WTC11 (cell line): ENCODE measurements around the gene SCN9A. TPM values are rescaled to one million over a fixed set of nuclear protein-coding genes. Genes with fewer than 3 reads are reported as not detected.

ENCODE experiments used
- ATAC-seq: fragments of 200-7000 bp; cut with Tn5 transposase; 2 replicates; pipeline ENCODE4 v1.10.0; 2021; ENCODE audit warnings: mild to moderate bottlenecking, moderate library complexity
- CTCF ChIA-PET: fragments of 300-600 bp; sonication (Branson Sonifier 250); formaldehyde crosslinking; loops from one replicate; lab custom pipeline; 2021; ENCODE audit warnings: antibody characterized with exemption; lab: Charles Lee
- POLR2A ChIA-PET: fragments of 350-600 bp; sonication (Branson Sonifier 250); formaldehyde crosslinking; loops from one replicate; lab custom pipeline; 2021; ENCODE audit warnings: antibody characterized with exemption; lab: Charles Lee
- DNase-seq: peaks from one replicate; pipeline ENCODE4 v3.0.0; 2021; ENCODE audit warnings: low spot score
- H3K27ac Mint-ChIP-seq: 2 replicates; pipeline ENCODE4 v1.8.0; 2021; ENCODE audit warnings: mixed read lengths
- H3K27me3 Mint-ChIP-seq: 2 replicates; pipeline ENCODE4 v1.8.0; 2021; ENCODE audit warnings: low read depth, mild to moderate bottlenecking, moderate library complexity, mixed read lengths
- H3K36me3 Mint-ChIP-seq: 2 replicates; pipeline ENCODE4 v1.8.0; 2021; ENCODE audit warnings: mixed read lengths
- H3K4me1 Mint-ChIP-seq: 2 replicates; pipeline ENCODE4 v1.8.0; 2022; ENCODE audit warnings: mixed read lengths
- H3K4me3 Mint-ChIP-seq: 2 replicates; pipeline ENCODE4 v1.8.0; 2021; ENCODE audit warnings: mild to moderate bottlenecking, moderate library complexity, mixed read lengths
- H3K9me3 Mint-ChIP-seq: 2 replicates; pipeline ENCODE4 v1.8.0; 2021; ENCODE audit warnings: mixed read lengths
- ATF3 ChIP-seq: sonication (generic); formaldehyde crosslinking; conservative IDR thresholded peaks from 2 replicates; pipeline ENCODE4 v1.8.1; 2022; ENCODE audit warnings: mild to moderate bottlenecking, missing genetic modification reagents
- CREM ChIP-seq: sonication (generic); formaldehyde crosslinking; IDR thresholded peaks from 2 replicates; pipeline ENCODE4 v1.8.1; 2022; ENCODE audit warnings: mild to moderate bottlenecking, missing genetic modification reagents, moderate library complexity
- ELF4 ChIP-seq: sonication (generic); formaldehyde crosslinking; IDR thresholded peaks from 2 replicates; pipeline ENCODE4 v1.8.1; 2022; ENCODE audit warnings: low read depth, mild to moderate bottlenecking, moderate library complexity, missing genetic modification reagents
- ETV6 ChIP-seq: sonication (generic); formaldehyde crosslinking; IDR thresholded peaks from 2 replicates; pipeline ENCODE4 v1.8.1; 2022; ENCODE audit warnings: mild to moderate bottlenecking, missing genetic modification reagents
- FOXP1 ChIP-seq: sonication (generic); formaldehyde crosslinking; IDR thresholded peaks from 2 replicates; pipeline ENCODE4 v1.8.0; 2022; ENCODE audit warnings: missing genetic modification reagents, mild to moderate bottlenecking, moderate library complexity, borderline replicate concordance
- MAX ChIP-seq: sonication (generic); formaldehyde crosslinking; IDR thresholded peaks from 2 replicates; pipeline ENCODE4 v1.8.0; 2022; ENCODE audit warnings: mild to moderate bottlenecking, missing genetic modification reagents
- MLX ChIP-seq: sonication (generic); formaldehyde crosslinking; IDR thresholded peaks from 2 replicates; pipeline ENCODE4 v1.8.1; 2023; ENCODE audit warnings: mild to moderate bottlenecking, missing genetic modification reagents, moderate library complexity
- NFATC4 ChIP-seq: fragments of 250-450 bp; sonication (Bioruptor Pico); IDR thresholded peaks from 2 replicates; pipeline ENCODE4 v1.9.0; 2021; ENCODE audit warnings: mild to moderate bottlenecking
- NR1H2 ChIP-seq: sonication (generic); formaldehyde crosslinking; IDR thresholded peaks from 2 replicates; pipeline ENCODE4 v1.9.0; 2021; ENCODE audit warnings: mild to moderate bottlenecking, moderate library complexity, missing genetic modification reagents
- NR2C2 ChIP-seq: sonication (generic); formaldehyde crosslinking; IDR thresholded peaks from 2 replicates; pipeline ENCODE4 v1.8.0; 2022; ENCODE audit warnings: mild to moderate bottlenecking, missing genetic modification reagents
- PRDM15 ChIP-seq: sonication (generic); formaldehyde crosslinking; IDR thresholded peaks from 2 replicates; pipeline ENCODE4 v1.8.0; 2022; ENCODE audit warnings: missing genetic modification reagents
- SMAD3 ChIP-seq: sonication (generic); formaldehyde crosslinking; IDR thresholded peaks from 2 replicates; pipeline ENCODE4 v1.8.0; 2022; ENCODE audit warnings: missing genetic modification reagents, mild to moderate bottlenecking, borderline replicate concordance
- SP1 ChIP-seq: sonication (generic); formaldehyde crosslinking; conservative IDR thresholded peaks from 2 replicates; pipeline ENCODE4 v1.8.1; 2022; ENCODE audit warnings: missing genetic modification reagents
- STAT6 ChIP-seq: sonication (generic); formaldehyde crosslinking; conservative IDR thresholded peaks from 2 replicates; pipeline ENCODE4 v1.8.1; 2023; ENCODE audit warnings: mild to moderate bottlenecking, low read depth, missing genetic modification reagents, moderate library complexity
- TEAD1 ChIP-seq: sonication (generic); formaldehyde crosslinking; IDR thresholded peaks from 2 replicates; pipeline ENCODE4 v1.8.0; 2022; ENCODE audit warnings: mild to moderate bottlenecking, missing genetic modification reagents
- USF2 ChIP-seq: sonication (generic); formaldehyde crosslinking; IDR thresholded peaks from 2 replicates; pipeline ENCODE4 v1.8.1; 2023; ENCODE audit warnings: mild to moderate bottlenecking, missing genetic modification reagents, moderate library complexity
- ZMAT4 ChIP-seq: fragments of 250-450 bp; sonication (Bioruptor Pico); IDR thresholded peaks from 2 replicates; pipeline ENCODE4 v1.9.0; 2021; ENCODE audit warnings: mild to moderate bottlenecking
- total RNA-seq: library from RNA; stranded (reverse); gene quantifications from 3 replicates; pipeline ENCODE4 v1.2.3, GENCODE V29; 2021

Gene SCN9A
- total RNA-seq, 1 experiment from 2014 or later = 7.3 TPM

- no peak for TF ChIP-seq NR2C2 (CRISPR knock-in tag)
- TF ChIP-seq TEAD1 (CRISPR knock-in tag) = no peak
- TF ChIP-seq ETV6 (CRISPR knock-in tag) = no peak
Observed at GRCh38 chr2:166249318-166249717, 126.4 kb downstream of the SCN9A start (continued).

GRCh38 chr2:166246901-166247300 lies 128.8 kb downstream of the SCN9A start:
- CTCF ChIA-PET = no interaction called here
- POLR2A ChIA-PET = no interaction called here
- no peak for TF ChIP-seq CREM
- no peak for TF ChIP-seq PRDM15 (CRISPR knock-in tag)
- TF ChIP-seq ATF3 (CRISPR knock-in tag) = no peak
- no peak for TF ChIP-seq NFATC4 (CRISPR knock-in tag)
- TF ChIP-seq SP1 (CRISPR knock-in tag) = no peak
- TF ChIP-seq MAX (CRISPR knock-in tag) = no peak
- TF ChIP-seq NR2C2 (CRISPR knock-in tag) = no peak
- TF ChIP-seq STAT6 = no peak
- no peak for TF ChIP-seq SMAD3 (CRISPR knock-in tag)
- no peak for TF ChIP-seq NR1H2
- TF ChIP-seq ZMAT4 (CRISPR knock-in tag) = no peak
- no peak for TF ChIP-seq MLX
- no peak for TF ChIP-seq ELF4 (CRISPR knock-in tag)
- no peak for TF ChIP-seq USF2 (CRISPR knock-in tag)
- ATAC-seq = no peak
- Mint-ChIP-seq H3K4me1 (peaks cover 14% of the 10 kb centered on the region), H3K27ac (no peak overlapping the region), H3K4me3 (no peak overlapping the region), H3K36me3 (no peaks in the 10 kb centered on the region), H3K27me3 (no peaks in the 10 kb centered on the region), H3K9me3 (no peaks in the 10 kb centered on the region)
- DNase-seq = no peak

GRCh38 chr2:166242309-166242708 lies 133.4 kb downstream of the SCN9A start:
- ATAC-seq (no peak), DNase-seq (no peak)
- Mint-ChIP-seq H3K4me3 (no peak overlapping the region), H3K27me3 (no peaks in the 10 kb centered on the region), H3K4me1 (peaks cover 14% of the 10 kb centered on the region), H3K36me3 (no peaks in the 10 kb centered on the region), H3K27ac (no peak overlapping the region), H3K9me3 (no peaks in the 10 kb centered on the region)
- ChIA-PET POLR2A (no interaction called here), CTCF (no interaction called here)
- TF ChIP-seq FOXP1 (CRISPR knock-in tag) = no peak
